Stimulated activated CD8-positive, alpha-beta memory T cell treated with anti-CD3 and anti-CD28 coated beads, Interleukin-2, amount 100 ng/mL, for 48 hours (primary cell): Measurements from ENCODE around the gene SNX33.
"Not testable (repeated sequence)": the region's sequence is repeated elsewhere in the genome, so short reads cannot be mapped to it uniquely, and the experiment has no call there.

Experiments used
- DNase-seq, 2 donors: peaks; one replicate each; pipeline ENCODE4 v3.0.0-alpha.2; 2020; ENCODE audit warnings: low read depth in 2 of 2

SNX33 gene

GRCh38 chr15:75662823-75663519, 15.3 kb downstream of the SNX33 start:
- DNase-seq = no peak

- DNase-seq = no peak
Observed at GRCh38 chr15:75663931-75664421, 16.3 kb downstream of the SNX33 start.

GRCh38 chr15:75666823-75667501, 19.2 kb downstream of the SNX33 start:
- DNase-seq = no peak

GRCh38 chr15:75669191-75669878, 21.6 kb downstream of the SNX33 start:
- no peak for DNase-seq

GRCh38 chr15:75669879-75670212, 22.1 kb downstream of the SNX33 start:
- DNase-seq = no peak

GRCh38 chr15:75671730-75672602, 24.3 kb downstream of the SNX33 start:
- DNase-seq = no peak

GRCh38 chr15:75672646-75673425, 25.1 kb downstream of the SNX33 start:
- DNase-seq = no peak

- DNase-seq = no peak
Observed at GRCh38 chr15:75673426-75674235, 25.9 kb downstream of the SNX33 start.

- DNase-seq = no peak
Observed at GRCh38 chr15:75674366-75674765, 26.7 kb downstream of the SNX33 start.

- DNase-seq = no peak
Observed at GRCh38 chr15:75675579-75676404, 28.1 kb downstream of the SNX33 start.

- DNase-seq = no peak
Observed at GRCh38 chr15:75676688-75677464, 29.2 kb downstream of the SNX33 start.

- DNase-seq = no peak
Observed at GRCh38 chr15:75677465-75678323, 30.0 kb downstream of the SNX33 start.

- DNase-seq = not testable (repeated sequence)
Observed at GRCh38 chr15:75678324-75678690, 30.6 kb downstream of the SNX33 start.

GRCh38 chr15:75680007-75680789, 32.5 kb downstream of the SNX33 start:
- DNase-seq = no peak

GRCh38 chr15:75682181-75683135, 34.7 kb downstream of the SNX33 start:
- DNase-seq = no peak
